COLO668 (cell line): ENCODE measurements around the gene DCTPP1.

ENCODE experiments used
- DNase-seq: peaks from one replicate; lab custom pipeline; 2025; ENCODE audit not compliant: unreplicated experiment; lab: John Stamatoyannopoulos, UW

DCTPP1 gene

GRCh38 chr16:30447512-30448226 is 17.8 kb upstream of the DCTPP1 start:
- no peak for DNase-seq

DNA sequence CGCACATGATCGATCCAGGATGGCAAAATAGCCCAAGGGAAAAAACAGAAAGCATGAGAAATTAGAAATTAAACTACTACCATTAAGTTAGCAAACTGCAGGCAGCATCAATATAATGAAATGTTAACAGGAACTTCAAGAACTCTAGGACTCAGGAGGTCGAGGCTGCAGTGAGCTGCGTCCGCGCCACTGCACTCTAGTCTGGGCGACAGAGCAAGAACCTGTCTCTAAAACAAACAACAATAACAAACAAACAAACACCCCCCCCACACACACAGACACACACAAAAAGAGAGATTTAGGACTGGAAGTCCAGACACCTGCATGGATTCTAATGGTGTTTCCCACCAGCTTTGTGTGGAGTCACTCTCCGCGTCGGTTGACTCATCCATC is 16.4 kb upstream of the DCTPP1 start:
- no peak for DNase-seq

DNA sequence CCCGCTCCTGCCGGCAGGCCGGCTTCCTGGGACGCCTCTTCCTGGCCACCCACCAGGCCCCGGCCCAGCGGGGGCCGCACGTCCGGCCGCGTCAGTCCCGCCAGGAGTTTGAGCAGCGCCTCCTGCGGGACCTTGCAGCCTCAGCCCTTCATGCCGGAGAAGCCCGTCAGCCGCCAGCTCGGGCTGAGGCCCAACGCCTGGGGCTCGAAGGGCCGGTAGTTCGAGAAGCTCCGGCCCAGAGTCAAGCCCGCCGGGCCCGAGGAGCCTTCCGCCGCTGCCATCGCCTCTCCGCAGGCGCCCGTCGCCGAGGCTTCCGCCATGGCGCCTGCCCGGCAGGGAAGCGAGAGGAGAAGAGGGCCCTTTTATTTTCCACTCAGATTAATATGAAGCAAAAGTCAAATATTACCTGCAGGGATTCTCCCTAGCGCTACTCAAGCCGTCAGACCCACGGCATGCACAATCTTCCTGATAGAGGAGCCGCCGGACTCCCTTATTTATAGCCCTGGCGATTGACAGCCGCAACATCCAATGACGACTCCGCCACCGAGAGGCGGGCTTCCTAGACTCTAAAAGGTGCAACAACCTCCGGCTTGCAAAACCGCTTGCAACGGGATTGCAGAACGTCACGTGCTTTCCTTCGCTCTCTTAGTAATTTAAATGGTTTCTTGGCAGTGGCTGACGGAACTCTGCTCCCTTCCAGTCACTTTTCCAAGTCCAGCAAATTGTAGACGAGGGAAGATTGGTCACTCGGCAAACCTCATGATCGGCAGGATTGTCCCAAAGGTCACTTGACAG is 15.8 kb upstream of the DCTPP1 start, which contains the start of gene SEPHS2:
Gene SEPHS2 (minus strand): TSS at position 467 of the 795 bp plus-strand sequence. CDS start 147 bp downstream, at position 320.
- DNase-seq = peak; percentile 95

GRCh38 chr16:30445149-30445407 is 15.2 kb upstream of the DCTPP1 start:
- DNase-seq = no peak

- peak; percentile 21 for DNase-seq
Measured at GRCh38 chr16:30444231-30445148, 14.7 kb upstream of the DCTPP1 start.

DNA sequence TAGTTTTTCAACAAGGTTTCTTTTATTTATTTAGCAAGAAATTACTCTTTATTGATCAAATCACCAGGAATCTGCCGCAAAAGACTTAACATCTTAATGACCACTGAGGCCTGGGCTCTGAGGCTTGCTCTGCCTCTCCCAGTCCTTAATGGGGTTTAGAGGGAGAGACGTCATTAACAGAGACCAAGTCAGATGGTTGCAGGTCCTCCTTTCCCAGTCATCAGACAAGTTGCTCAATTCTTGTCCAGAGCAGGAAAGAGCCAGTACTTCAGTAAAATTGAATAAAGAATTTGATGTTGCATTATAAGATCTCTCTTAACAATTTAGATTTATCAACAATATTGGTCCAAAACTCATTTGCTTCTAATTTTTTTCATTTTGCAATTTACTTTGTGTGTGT is 13.8 kb upstream of the DCTPP1 start:
- DNase-seq = no peak

DNA sequence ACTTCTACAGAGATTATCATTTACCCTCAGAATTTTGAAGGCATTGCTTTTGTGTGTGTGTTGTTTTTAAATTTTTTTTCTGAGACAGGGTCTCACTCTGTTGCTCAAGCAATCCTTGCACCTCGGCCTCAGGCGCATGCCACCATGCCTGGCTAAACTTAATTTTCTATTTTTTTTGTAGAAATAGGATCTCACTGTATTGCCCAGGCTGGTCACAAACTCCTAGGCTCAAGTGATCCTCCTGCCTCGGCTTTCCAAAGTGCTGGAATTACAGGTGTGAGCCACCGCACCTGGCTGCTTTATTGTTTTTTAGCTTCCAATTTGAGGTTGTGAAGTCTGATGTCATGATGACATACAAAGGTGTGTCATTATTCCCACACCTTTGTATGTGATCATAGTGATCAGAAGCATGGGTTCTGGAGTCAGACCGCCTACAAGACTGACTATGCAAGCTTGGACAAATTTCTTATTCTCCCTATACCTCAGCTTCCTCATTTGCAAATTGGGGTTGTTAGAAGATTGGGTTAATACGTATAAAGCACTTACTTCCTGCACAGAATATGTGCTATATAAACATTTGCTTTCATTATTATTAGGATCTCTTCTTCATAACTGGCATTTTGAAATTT is 10.0 kb upstream of the DCTPP1 start:
- no peak for DNase-seq

DNA sequence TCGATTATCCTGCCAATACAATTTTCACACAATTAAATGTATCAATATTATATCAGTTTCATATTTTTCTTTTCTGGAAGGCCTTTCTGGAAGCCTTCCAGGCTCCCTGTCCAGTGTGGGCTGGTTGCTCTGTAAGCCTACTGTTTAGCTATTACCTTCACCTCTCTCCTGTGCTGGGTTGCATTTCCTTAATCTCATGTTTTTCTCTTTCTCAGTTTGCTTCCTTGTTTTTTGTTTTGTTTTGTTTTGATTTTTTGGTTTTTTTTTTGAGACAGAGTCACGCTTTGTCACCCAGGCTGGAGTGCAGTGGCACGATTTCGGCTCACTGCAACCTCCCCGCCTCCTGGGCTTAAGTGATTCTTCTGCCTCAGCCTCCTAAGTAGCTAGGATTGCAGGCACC is 9.0 kb upstream of the DCTPP1 start:
- DNase-seq = no peak

- peak; percentile 60 for DNase-seq
Measured at GRCh38 chr16:30437511-30438046, 7.7 kb upstream of the DCTPP1 start.

DNA sequence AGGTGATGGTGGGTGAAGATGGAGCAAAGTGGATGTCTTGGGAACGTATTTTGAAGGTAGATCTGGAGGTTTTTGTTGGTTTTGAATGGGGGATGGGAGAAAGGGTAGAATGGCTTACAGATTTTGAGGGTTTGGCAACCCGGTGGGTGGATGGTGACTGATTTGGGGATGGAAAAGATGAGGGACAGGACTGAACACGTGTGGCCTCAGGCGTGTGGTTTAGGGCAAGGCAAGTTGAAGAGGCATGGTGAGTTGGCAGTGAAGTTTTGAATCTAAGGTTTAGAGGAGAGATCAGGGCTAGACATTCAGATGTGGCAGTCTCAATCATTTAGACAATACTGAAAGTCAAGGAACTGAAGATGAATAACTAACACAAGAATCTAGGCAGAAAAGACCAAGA is 5.0 kb upstream of the DCTPP1 start:
- no peak for DNase-seq

DNA sequence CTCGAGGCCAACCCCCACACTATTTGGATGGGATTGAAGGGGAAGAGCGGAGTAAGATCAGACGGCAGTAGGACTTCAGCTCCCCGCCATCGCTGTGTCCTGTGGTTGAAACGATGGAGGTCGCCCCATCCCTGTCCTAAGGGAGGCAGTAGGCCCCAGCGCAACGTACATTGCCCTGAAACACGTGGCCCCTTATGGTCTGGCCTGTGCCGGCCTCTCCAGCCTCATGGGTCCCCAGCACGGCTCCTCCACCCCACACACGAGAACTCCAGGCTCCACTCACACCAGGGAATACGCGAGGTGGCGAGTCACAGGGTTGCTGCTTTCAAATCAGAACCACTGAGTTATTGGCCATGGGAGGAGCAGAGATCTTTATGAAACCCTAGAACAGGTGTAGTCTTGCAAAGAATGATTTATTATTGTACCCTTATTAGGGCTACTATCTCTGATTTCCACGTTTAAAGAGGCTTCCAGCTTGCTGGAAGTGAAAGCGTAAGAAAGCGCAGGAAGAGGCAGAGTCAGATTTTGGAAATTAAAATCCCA is 669 bp upstream of the DCTPP1 start:
- no peak for DNase-seq

DNA sequence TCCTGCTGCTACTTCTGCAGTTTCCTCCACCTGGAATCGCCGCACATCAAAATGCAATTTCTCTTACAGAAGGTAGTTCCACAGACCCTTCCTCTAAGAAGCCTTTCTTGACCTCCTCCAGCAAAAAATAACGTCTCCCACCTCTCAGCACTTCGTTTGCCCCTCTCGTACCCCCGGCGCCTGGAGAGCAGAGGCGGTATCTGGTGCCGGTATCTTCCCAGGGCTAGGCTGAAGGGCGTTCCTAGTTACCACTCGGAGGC is 482 bp downstream of the DCTPP1 start:
- DNase-seq = no peak

GRCh38 chr16:30428055-30428454 is 1.8 kb downstream of the DCTPP1 start:
- no peak for DNase-seq

- DNase-seq = no peak
Measured at GRCh38 chr16:30421010-30421409, 8.8 kb downstream of the DCTPP1 start.

DNA sequence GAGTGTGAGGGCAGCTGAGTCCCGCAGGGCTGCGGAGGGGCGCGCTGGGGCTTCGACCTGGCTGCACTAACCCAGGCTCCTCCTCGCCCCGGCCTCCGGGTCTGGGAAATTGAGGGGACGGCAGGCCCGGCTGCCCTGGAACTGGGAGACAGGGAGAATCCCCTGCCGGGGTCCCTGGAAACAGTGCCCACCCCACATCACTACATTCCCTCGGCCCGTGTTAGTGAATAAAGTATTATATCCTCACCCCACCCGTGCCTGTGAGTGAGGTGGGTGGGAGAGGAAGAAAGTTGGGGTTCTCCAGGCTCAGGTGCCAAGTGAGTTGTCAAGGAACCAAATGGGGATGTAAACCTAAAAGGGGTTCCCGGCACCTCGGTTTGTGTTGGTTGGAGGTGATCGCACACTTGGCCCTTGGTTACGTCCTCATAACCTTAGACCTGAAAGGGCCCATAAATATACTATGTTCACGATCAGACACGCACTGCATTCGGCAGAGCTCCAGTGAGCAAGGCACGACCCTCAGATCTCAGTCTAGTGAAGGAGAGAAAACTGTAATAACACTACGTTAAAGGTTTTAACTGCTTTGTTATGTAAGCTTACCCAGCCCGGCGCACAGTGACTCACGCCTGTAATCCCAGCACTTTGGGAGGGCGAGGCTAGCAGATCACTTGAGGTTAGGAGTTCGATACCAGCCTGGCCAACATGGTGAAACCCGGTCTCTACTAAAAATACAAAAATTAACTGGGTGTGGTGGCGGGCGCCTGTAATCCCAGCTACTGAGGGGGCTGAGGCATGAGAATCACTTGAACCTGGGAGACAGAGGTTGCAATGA is 11.3 kb downstream of the DCTPP1 start:
- DNase-seq = peak; percentile 9

GRCh38 chr16:30417529-30418349 is 12.1 kb downstream of the DCTPP1 start:
- peak; percentile 98 for DNase-seq

DNA sequence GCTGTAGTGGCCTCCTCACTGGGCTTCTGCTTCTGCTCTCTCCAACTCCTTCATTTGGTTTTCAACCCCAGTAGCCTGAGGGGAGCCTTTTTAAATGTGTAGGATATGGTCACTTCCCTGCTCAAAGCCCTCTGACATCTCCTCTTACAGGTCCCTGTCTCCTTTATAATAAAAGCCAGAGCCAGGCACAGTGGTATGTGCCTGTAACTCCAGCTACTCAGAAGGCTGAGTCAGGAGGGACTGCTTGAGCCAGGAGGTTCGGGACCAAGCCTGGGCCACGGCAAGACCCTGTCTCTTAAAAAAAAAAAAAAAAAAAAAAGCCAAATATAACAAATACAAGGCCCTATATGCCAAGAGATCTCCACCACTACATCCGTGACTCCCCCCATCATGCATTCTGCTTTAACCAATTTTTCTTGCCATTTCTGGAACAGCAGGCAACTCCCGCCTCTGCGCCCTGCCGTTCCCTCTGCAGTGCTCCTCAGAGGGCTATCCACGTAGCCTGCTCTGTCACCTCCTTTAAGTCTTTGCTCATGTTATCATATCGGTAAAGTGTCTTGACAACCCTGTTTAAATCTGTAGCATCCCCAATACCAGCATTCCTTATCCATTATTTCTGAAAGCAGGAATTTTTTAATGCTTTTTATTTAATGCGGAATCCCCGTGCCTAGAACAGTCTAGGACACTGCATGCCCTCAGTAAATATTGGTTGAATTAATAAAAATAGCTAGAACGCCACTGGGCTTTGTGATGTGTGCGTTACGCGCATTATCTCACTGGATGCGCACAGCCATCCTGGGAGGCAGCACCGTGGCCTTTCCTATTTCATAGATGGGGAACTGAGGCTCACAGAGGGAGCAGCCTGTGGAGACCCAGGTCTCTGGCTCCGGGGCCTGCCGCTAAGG is 13.0 kb downstream of the DCTPP1 start:
- DNase-seq = no peak

- no peak for DNase-seq
Measured at GRCh38 chr16:30416047-30416603, 13.7 kb downstream of the DCTPP1 start.
